Peyer's patch (tissue), 4 donors: ENCODE results near the gene CDKL1.
"Not testable (repeated sequence)": the region's sequence is repeated elsewhere in the genome, so short reads cannot be mapped to it uniquely, and the experiment has no call there.

ENCODE experiments used
- POLR2A ChIP-seq, 2 donors: fragments of 450-650 bp; IDR thresholded peaks; one replicate each; pipeline ENCODE4 v1.5.1; 2017; ENCODE audit warnings: antibody characterized with exemption in 2 of 2, mild to moderate bottlenecking in 2 of 2, moderate library complexity in 2 of 2
- TF ChIP-seq, protein P1 (sequence below), 6 experiments: fragments of 450-650 bp in 4 of 6; fragments of 200-600 bp in 2 of 6; sonication (generic) in 1 of 6; IDR thresholded peaks; one replicate each; pipeline ENCODE4 v1.5.1; 2017 to 2019; ENCODE audit warnings: antibody characterized with exemption in 6 of 6, mild to moderate bottlenecking in 3 of 6, moderate library complexity in 1 of 6

DNA sequence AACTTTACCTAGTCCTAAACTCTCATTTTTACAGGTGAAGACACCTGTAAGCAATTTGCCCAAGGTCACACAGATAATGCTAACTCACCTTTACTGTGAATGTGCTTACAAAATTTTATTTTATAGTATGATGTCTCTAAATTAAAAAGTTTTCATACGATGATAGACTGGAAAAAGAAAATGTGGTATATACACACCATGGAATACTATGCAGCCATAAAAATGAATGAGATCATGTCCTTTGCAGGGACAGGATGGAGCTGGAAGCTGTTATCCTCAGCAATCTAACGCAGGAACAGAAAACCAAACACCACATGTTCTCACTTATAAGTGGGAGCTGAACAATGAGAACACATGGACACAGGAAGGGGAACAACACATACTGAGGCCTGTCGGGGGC is 40.4 kb downstream of the CDKL1 start:
- TF ChIP-seq, protein P1, sequence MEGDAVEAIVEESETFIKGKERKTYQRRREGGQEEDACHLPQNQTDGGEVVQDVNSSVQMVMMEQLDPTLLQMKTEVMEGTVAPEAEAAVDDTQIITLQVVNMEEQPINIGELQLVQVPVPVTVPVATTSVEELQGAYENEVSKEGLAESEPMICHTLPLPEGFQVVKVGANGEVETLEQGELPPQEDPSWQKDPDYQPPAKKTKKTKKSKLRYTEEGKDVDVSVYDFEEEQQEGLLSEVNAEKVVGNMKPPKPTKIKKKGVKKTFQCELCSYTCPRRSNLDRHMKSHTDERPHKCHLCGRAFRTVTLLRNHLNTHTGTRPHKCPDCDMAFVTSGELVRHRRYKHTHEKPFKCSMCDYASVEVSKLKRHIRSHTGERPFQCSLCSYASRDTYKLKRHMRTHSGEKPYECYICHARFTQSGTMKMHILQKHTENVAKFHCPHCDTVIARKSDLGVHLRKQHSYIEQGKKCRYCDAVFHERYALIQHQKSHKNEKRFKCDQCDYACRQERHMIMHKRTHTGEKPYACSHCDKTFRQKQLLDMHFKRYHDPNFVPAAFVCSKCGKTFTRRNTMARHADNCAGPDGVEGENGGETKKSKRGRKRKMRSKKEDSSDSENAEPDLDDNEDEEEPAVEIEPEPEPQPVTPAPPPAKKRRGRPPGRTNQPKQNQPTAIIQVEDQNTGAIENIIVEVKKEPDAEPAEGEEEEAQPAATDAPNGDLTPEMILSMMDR (IDR thresholded peaks at IDR 0.05) = not testable (repeated sequence)
- not testable (repeated sequence) for TF ChIP-seq POLR2A (IDR thresholded peaks at IDR 0.05)
